Loucy (cell line): Measurements from ENCODE around the gene TSFM.
A peak's percentile ranks its signal among the peaks of the same experiment; 100 is the strongest.

Source experiments
- H2AFZ ChIP-seq: fragments of 200-600 bp; sonication (generic); 2 replicates; pipeline ENCODE4 v1.6.0; 2016; ENCODE audit warnings: antibody characterized with exemption, mild to moderate bottlenecking, low read length, moderate library complexity
- H3F3A ChIP-seq: fragments of 200-600 bp; 2 replicates; pipeline ENCODE4 v1.6.0; 2016; ENCODE audit warnings: antibody characterized with exemption, low read depth, mild to moderate bottlenecking
- H3K27me3 ChIP-seq: fragments of 200-600 bp; sonication (generic); 2 replicates; pipeline ENCODE4 v1.6.1; 2014; ENCODE audit warnings: low read length, mild to moderate bottlenecking; ENCODE audit not compliant: insufficient read depth, poor library complexity, severe bottlenecking
- H3K36me3 ChIP-seq: fragments of 200-600 bp; sonication (generic); 2 replicates; pipeline ENCODE4 v1.6.1; 2016; ENCODE audit warnings: low read length; ENCODE audit not compliant: insufficient read depth
- H3K4me1 ChIP-seq: fragments of 200-600 bp; sonication (generic); 2 replicates; pipeline ENCODE4 v1.5.1; 2014; ENCODE audit warnings: low read length, mild to moderate bottlenecking; ENCODE audit not compliant: insufficient read depth, poor library complexity, severe bottlenecking
- H3K4me2 ChIP-seq: fragments of 200-600 bp; sonication (generic); 2 replicates; pipeline ENCODE4 v1.6.0; 2014; ENCODE audit warnings: antibody characterized with exemption, low read length, low read depth, mild to moderate bottlenecking; ENCODE audit not compliant: poor library complexity, severe bottlenecking
- H3K4me3 ChIP-seq: fragments of 200-600 bp; sonication (generic); 2 replicates; pipeline ENCODE4 v1.5.1; 2014; ENCODE audit warnings: low read length, mild to moderate bottlenecking, mixed read lengths; ENCODE audit not compliant: poor library complexity, severe bottlenecking
- H3K79me2 ChIP-seq: fragments of 200-600 bp; sonication (generic); 2 replicates; pipeline ENCODE4 v1.6.1; 2014; ENCODE audit warnings: low read length; ENCODE audit not compliant: insufficient read depth
- H3K9ac ChIP-seq: fragments of 200-600 bp; sonication (generic); 2 replicates; pipeline ENCODE4 v1.6.0; 2014; ENCODE audit warnings: mild to moderate bottlenecking, low read depth, low read length, moderate library complexity; ENCODE audit not compliant: poor library complexity, severe bottlenecking
- H3K9me2 ChIP-seq: fragments of 200-600 bp; sonication (generic); replicated peaks from 2 replicates; pipeline ENCODE4 v1.6.1; 2016; ENCODE audit warnings: low read depth, low read length, mixed read lengths
- H3K9me3 ChIP-seq: fragments of 200-600 bp; sonication (generic); 2 replicates; pipeline ENCODE4 v1.6.1; 2014; ENCODE audit warnings: mild to moderate bottlenecking, antibody characterized with exemption, low read length, low read depth; ENCODE audit not compliant: insufficient read depth
- H4K20me1 ChIP-seq: fragments of 200-600 bp; sonication (generic); 2 replicates; pipeline ENCODE4 v1.6.0; 2014; ENCODE audit warnings: antibody characterized with exemption, low read length, mild to moderate bottlenecking; ENCODE audit not compliant: insufficient read depth, poor library complexity, severe bottlenecking
- EZH2phosphoT487 ChIP-seq: fragments of 200-600 bp; IDR thresholded peaks from 2 replicates; pipeline ENCODE4 v1.6.1; 2018; ENCODE audit warnings: antibody characterized with exemption, mild to moderate bottlenecking, moderate library complexity, borderline replicate concordance
- TF ChIP-seq, protein P1 (sequence below): fragments of 200-600 bp; sonication (generic); conservative IDR thresholded peaks from 2 replicates; pipeline ENCODE4 v1.5.1; 2014; ENCODE audit warnings: mild to moderate bottlenecking, antibody characterized with exemption, low read length

The TSFM gene

DNA sequence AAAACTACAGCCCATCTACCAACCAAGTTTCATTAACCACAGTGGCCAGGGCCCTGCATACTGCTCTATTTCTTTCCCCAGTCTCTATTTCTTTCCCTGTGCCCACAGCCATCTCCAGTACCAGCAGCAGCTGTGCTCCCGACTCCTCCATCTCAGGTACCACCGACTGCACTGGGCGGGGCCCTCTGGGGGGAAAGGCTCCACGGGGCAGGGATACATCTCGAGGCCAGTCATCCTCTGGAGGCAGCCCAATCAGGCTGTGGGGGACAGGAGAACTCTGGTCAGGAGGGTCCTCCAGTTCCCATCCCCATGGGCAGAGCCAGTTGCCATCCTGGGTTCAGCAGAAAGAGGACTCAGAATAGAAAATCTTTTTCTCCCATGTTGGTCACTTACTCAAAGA lies 33.5 kb upstream of the TSFM start:
- H3K79me2 ChIP-seq = peaks cover 40% of the 10 kb centered on the region
- no peak overlapping the region for H3K9ac ChIP-seq
- H3K36me3 ChIP-seq = peaks cover 27% of the 10 kb centered on the region
- no peak overlapping the region for H2AFZ ChIP-seq
- H4K20me1 ChIP-seq = peaks cover 25% of the 10 kb centered on the region
- TF ChIP-seq EZH2phosphoT487 = no peak
- TF ChIP-seq, protein P1, sequence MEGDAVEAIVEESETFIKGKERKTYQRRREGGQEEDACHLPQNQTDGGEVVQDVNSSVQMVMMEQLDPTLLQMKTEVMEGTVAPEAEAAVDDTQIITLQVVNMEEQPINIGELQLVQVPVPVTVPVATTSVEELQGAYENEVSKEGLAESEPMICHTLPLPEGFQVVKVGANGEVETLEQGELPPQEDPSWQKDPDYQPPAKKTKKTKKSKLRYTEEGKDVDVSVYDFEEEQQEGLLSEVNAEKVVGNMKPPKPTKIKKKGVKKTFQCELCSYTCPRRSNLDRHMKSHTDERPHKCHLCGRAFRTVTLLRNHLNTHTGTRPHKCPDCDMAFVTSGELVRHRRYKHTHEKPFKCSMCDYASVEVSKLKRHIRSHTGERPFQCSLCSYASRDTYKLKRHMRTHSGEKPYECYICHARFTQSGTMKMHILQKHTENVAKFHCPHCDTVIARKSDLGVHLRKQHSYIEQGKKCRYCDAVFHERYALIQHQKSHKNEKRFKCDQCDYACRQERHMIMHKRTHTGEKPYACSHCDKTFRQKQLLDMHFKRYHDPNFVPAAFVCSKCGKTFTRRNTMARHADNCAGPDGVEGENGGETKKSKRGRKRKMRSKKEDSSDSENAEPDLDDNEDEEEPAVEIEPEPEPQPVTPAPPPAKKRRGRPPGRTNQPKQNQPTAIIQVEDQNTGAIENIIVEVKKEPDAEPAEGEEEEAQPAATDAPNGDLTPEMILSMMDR = no peak
- H3K4me2 ChIP-seq = no peak overlapping the region
- H3K4me1 ChIP-seq = peaks cover 31% of the 10 kb centered on the region
- no peaks in the 10 kb centered on the region for H3K9me3 ChIP-seq
- no peak overlapping the region for H3K4me3 ChIP-seq
- H3K27me3 ChIP-seq = no peaks in the 10 kb centered on the region
- H3K9me2 ChIP-seq = no peaks in the 10 kb centered on the region
- H3F3A ChIP-seq = peaks cover 5% of the 10 kb centered on the region

DNA sequence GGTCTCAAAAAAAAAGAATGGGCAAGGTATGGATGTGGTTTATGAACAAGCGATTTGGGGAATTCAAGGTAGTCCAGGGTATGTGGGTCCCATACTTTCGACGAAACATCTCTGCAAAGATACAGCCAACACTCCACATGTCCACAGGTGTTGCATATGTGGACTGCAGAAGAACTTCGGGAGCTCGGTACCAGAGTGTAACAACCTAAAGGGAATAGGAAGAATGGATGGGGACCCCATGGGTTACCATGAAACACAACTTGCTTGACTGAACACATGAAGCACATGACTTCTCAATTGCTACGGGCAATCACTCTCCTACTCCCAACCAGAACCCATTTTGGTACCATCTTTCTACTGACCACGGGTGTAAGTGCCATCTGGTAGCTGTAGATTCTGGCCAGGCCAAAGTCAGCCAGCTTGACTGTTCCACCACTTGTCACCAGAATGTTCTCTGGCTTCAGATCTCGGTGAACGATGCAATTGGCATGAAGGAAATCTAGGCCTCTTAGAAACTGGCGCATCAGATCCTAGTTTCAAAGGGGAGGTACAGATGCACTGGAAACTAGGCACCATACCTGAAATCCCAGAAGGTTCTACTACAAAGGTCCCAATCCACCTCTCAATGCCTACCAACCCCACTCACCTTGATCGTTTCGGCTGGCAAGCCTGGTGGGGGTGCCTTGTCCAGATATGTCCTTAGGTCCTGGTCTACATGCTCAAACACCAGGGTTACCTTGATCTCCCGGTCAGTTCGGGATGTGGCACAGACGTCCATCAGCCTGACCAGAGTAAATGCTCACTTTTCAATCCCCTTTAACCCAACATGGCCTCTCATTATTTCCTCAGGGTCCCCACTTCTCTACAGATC lies 31.8 kb upstream of the TSFM start:
- Histone ChIP-seq H3K27me3 (no peaks in the 10 kb centered on the region), H3K9ac (peak overlapping the region; percentile 99), H3K9me3 (no peaks in the 10 kb centered on the region), H3K4me1 (peaks cover 33% of the 10 kb centered on the region), H3K79me2 (peaks cover 42% of the 10 kb centered on the region), H3F3A (peaks cover 7% of the 10 kb centered on the region), H3K4me3 (peak overlapping the region; percentile 99), H4K20me1 (peaks cover 25% of the 10 kb centered on the region), H3K4me2 (peak overlapping the region; percentile 93), H2AFZ (no peak overlapping the region), H3K36me3 (peaks cover 27% of the 10 kb centered on the region), H3K9me2 (no peaks in the 10 kb centered on the region)
- TF ChIP-seq, protein P1 = no peak
- TF ChIP-seq EZH2phosphoT487 = no peak

DNA sequence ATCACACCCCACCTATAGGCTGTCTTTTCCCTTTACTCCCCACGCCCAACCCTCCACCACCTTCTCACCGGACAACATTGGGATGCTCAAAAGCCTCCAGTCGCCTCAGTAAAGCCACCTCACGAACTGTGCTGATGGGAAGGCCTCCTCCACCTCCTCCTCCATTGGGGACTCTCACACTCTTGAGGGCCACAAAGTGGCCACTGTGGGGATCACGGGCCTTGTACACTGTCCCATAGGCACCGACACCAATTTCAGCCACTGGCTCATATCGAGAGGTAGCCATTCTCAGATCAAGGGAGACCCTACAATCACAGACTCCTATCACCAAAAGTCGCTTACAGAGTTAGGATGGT lies 31.2 kb upstream of the TSFM start:
- peak overlapping the region; percentile 93 for H3K4me2 ChIP-seq
- H3K9me3 ChIP-seq = no peaks in the 10 kb centered on the region
- H3K36me3 ChIP-seq = peaks cover 24% of the 10 kb centered on the region
- H3K9me2 ChIP-seq = no peaks in the 10 kb centered on the region
- peaks cover 31% of the 10 kb centered on the region for H4K20me1 ChIP-seq
- H3K4me1 ChIP-seq = peaks cover 38% of the 10 kb centered on the region
- H3K4me3 ChIP-seq = peak overlapping the region; percentile 99
- peaks cover 48% of the 10 kb centered on the region for H3K79me2 ChIP-seq
- peaks cover 7% of the 10 kb centered on the region for H3F3A ChIP-seq
- no peaks in the 10 kb centered on the region for H3K27me3 ChIP-seq
- TF ChIP-seq, protein P1 = no peak
- TF ChIP-seq EZH2phosphoT487 = no peak
- H3K9ac ChIP-seq = peak overlapping the region; percentile 99
- peak overlapping the region; percentile 88; the same call in 1 of the 2 replicates for H2AFZ ChIP-seq
